Activated CD8-positive, alpha-beta memory T cell treated with anti-CD3 and anti-CD28 coated beads for 1 hour (primary cell): ENCODE measurements around the gene GBF1.

ENCODE experiments used
- DNase-seq, 2 donors: peaks; one replicate each; pipeline ENCODE4 v3.0.0-alpha.2; 2020; ENCODE audit warnings: low read depth in 1 of 2; ENCODE audit errors: extremely low read depth in 1 of 2

GBF1 gene

GRCh38 chr10:102419269-102420180 lies 174.2 kb downstream of the GBF1 start:
- DNase-seq = no peak

GRCh38 chr10:102420181-102420713 lies 174.9 kb downstream of the GBF1 start:
- DNase-seq = no peak

GRCh38 chr10:102420714-102421506 lies 175.6 kb downstream of the GBF1 start, which contains the start of gene FBXL15:
FBXL15 (plus strand) TSS chr10:102420836; CDS start chr10:102421130, 294 bp downstream.
- peak; percentile 91 to 92 for DNase-seq

- DNase-seq = no peak
Observed at GRCh38 chr10:102421507-102421756, 176.1 kb downstream of the GBF1 start.

- no peak for DNase-seq
Observed at GRCh38 chr10:102421757-102422512, 176.6 kb downstream of the GBF1 start.

- DNase-seq = no peak
Observed at GRCh38 chr10:102422545-102423129, 177.3 kb downstream of the GBF1 start.

- no peak for DNase-seq
Observed at GRCh38 chr10:102423372-102423968, 178.1 kb downstream of the GBF1 start.

- DNase-seq = no peak
Observed at GRCh38 chr10:102424145-102424544, 178.8 kb downstream of the GBF1 start.

GRCh38 chr10:102424916-102425315 lies 179.6 kb downstream of the GBF1 start:
- no peak for DNase-seq

GRCh38 chr10:102425444-102425843 lies 180.1 kb downstream of the GBF1 start:
- DNase-seq = no peak

GRCh38 chr10:102426803-102427287 lies 181.5 kb downstream of the GBF1 start:
- DNase-seq = no peak

GRCh38 chr10:102429468-102429867 lies 184.1 kb downstream of the GBF1 start:
- DNase-seq = no peak

- DNase-seq = no peak
Observed at GRCh38 chr10:102431452-102432124, 186.3 kb downstream of the GBF1 start.
